HEK293 (cell line): Measurements from ENCODE around the gene CDCA7.

Experiments
- CTCF ChIA-PET: fragments of 350-600 bp; formaldehyde crosslinking; extraction: SDS; loops from one replicate; lab custom pipeline; 2021; ENCODE audit warnings: antibody characterized with exemption; lab: Yijun Ruan, JAX
- POLR2A ChIA-PET: fragments of 300-600 bp; formaldehyde crosslinking; extraction: SDS; loops from one replicate; lab custom pipeline; 2020; ENCODE audit warnings: antibody characterized with exemption, inconsistent platforms; lab: Yijun Ruan, JAX
- H3K27ac ChIP-seq: fragments of 200-500 bp; sonication (Bioruptor generic); 2 replicates; pipeline ENCODE4 v1.5.1; 2014; ENCODE audit warnings: low read depth, low read length, control low read depth, inconsistent platforms; ENCODE audit errors: extremely low read depth
- H3K36me3 ChIP-seq, 2 experiments: fragments of 200-500 bp in 1 of 2; sonication (Bioruptor generic) in 1 of 2; 1 replicate in 1 of 2; 2 replicates in 1 of 2; pipeline ENCODE4 v1.5.1; 2014 to 2017; ENCODE audit warnings: inconsistent platforms in 2 of 2, low read length in 2 of 2; ENCODE audit not compliant: control insufficient read depth in 2 of 2, insufficient read depth in 1 of 2
- H3K4me1 ChIP-seq: fragments of 200-500 bp; sonication (Bioruptor generic); 2 replicates; pipeline ENCODE4 v1.5.1; 2014; ENCODE audit warnings: mild to moderate bottlenecking, low read length, inconsistent platforms; ENCODE audit not compliant: control insufficient read depth, insufficient read depth
- H3K4me3 ChIP-seq: 2 replicates; pipeline ENCODE4 v1.5.1; 2011; ENCODE audit warnings: low read depth, mild to moderate bottlenecking, control low read depth, low read length, moderate library complexity
- H3K9me3 ChIP-seq: fragments of 200-500 bp; sonication (Bioruptor generic); 2 replicates; pipeline ENCODE4 v1.5.1; 2014; ENCODE audit warnings: low read depth, low read length, inconsistent platforms; ENCODE audit not compliant: control insufficient read depth, insufficient read depth
- GLIS1 ChIP-seq: fragments of 450-650 bp; formaldehyde crosslinking; IDR thresholded peaks from 2 replicates; pipeline ENCODE4 v1.5.1; 2016; ENCODE audit warnings: missing biosample characterization, missing genetic modification characterization
- KLF1 ChIP-seq: fragments of 450-650 bp; formaldehyde crosslinking; IDR thresholded peaks from 2 replicates; pipeline ENCODE4 v1.5.1; 2016; ENCODE audit warnings: missing biosample characterization, missing genetic modification characterization
- MZF1 ChIP-seq: fragments of 450-650 bp; formaldehyde crosslinking; IDR thresholded peaks from 2 replicates; pipeline ENCODE4 v1.5.1; 2017; ENCODE audit warnings: missing biosample characterization, missing genetic modification characterization, borderline replicate concordance
- SP2 ChIP-seq: fragments of 450-650 bp; formaldehyde crosslinking; IDR thresholded peaks from 2 replicates; pipeline ENCODE4 v1.5.1; 2016; ENCODE audit warnings: missing biosample characterization, missing genetic modification characterization
- WT1 ChIP-seq: fragments of 450-650 bp; formaldehyde crosslinking; IDR thresholded peaks from 2 replicates; pipeline ENCODE4 v1.5.1; 2016; ENCODE audit warnings: missing biosample characterization, missing genetic modification characterization
- ZBTB20 ChIP-seq: fragments of 450-650 bp; formaldehyde crosslinking; IDR thresholded peaks from 2 replicates; pipeline ENCODE4 v1.5.1; 2016; ENCODE audit warnings: missing biosample characterization, missing genetic modification characterization
- ZBTB7A ChIP-seq: fragments of 450-650 bp; formaldehyde crosslinking; IDR thresholded peaks from 2 replicates; pipeline ENCODE4 v1.5.1; 2016; ENCODE audit warnings: low read depth, missing biosample characterization, missing genetic modification characterization
- ZEB2 ChIP-seq: fragments of 450-650 bp; formaldehyde crosslinking; IDR thresholded peaks from 2 replicates; pipeline ENCODE4 v1.5.1; 2016; ENCODE audit warnings: missing biosample characterization, missing genetic modification characterization
- ZFP69B ChIP-seq: fragments of 450-650 bp; formaldehyde crosslinking; IDR thresholded peaks from 2 replicates; pipeline ENCODE4 v1.5.1; 2016; ENCODE audit warnings: missing biosample characterization, missing genetic modification characterization
- ZNF16 ChIP-seq: fragments of 450-650 bp; formaldehyde crosslinking; IDR thresholded peaks from 2 replicates; pipeline ENCODE4 v1.5.1; 2016; ENCODE audit warnings: low read depth, missing biosample characterization, missing genetic modification characterization
- ZNF211 ChIP-seq: fragments of 450-650 bp; formaldehyde crosslinking; IDR thresholded peaks from 2 replicates; pipeline ENCODE4 v1.5.1; 2016; ENCODE audit warnings: low read depth, missing biosample characterization, missing genetic modification characterization
- ZNF24 ChIP-seq: fragments of 450-650 bp; formaldehyde crosslinking; IDR thresholded peaks from 2 replicates; pipeline ENCODE4 v1.5.1; 2016; ENCODE audit warnings: missing biosample characterization, missing genetic modification characterization
- ZNF324 ChIP-seq: fragments of 450-650 bp; formaldehyde crosslinking; IDR thresholded peaks from 2 replicates; pipeline ENCODE4 v1.5.1; 2016; ENCODE audit warnings: missing biosample characterization, missing genetic modification characterization
- ZNF423 ChIP-seq: fragments of 450-650 bp; formaldehyde crosslinking; IDR thresholded peaks from 2 replicates; pipeline ENCODE4 v1.5.1; 2016; ENCODE audit warnings: missing biosample characterization, missing genetic modification characterization
- ZNF529 ChIP-seq: fragments of 450-650 bp; formaldehyde crosslinking; IDR thresholded peaks from 2 replicates; pipeline ENCODE4 v1.5.1; 2017; ENCODE audit warnings: missing genetic modification characterization, missing biosample characterization; ENCODE audit not compliant: insufficient replicate concordance
- ZNF558 ChIP-seq: fragments of 450-650 bp; formaldehyde crosslinking; IDR thresholded peaks from 2 replicates; pipeline ENCODE4 v1.5.1; 2016; ENCODE audit warnings: missing biosample characterization, missing genetic modification characterization
- ZNF621 ChIP-seq: fragments of 450-650 bp; formaldehyde crosslinking; IDR thresholded peaks from 2 replicates; pipeline ENCODE4 v1.5.1; 2017; ENCODE audit warnings: missing biosample characterization, missing genetic modification characterization
- TF ChIP-seq, protein P1 (sequence below): fragments of 450-650 bp; formaldehyde crosslinking; IDR thresholded peaks from 2 replicates; pipeline ENCODE4 v1.5.1; 2016; ENCODE audit warnings: missing biosample characterization, missing genetic modification characterization
- TF ChIP-seq, protein P2 (sequence below): fragments of 450-650 bp; formaldehyde crosslinking; IDR thresholded peaks from 2 replicates; pipeline ENCODE4 v1.5.1; 2016; ENCODE audit warnings: missing biosample characterization, missing genetic modification characterization
- TF ChIP-seq, protein P3 (sequence below): fragments of 450-650 bp; IDR thresholded peaks from 2 replicates; pipeline ENCODE4 v1.5.1; 2018; ENCODE audit warnings: missing biosample characterization, mild to moderate bottlenecking, missing genetic modification characterization
- TF ChIP-seq, protein P4 (sequence below): fragments of 450-650 bp; formaldehyde crosslinking; IDR thresholded peaks from 2 replicates; pipeline ENCODE4 v1.5.1; 2017; ENCODE audit warnings: missing biosample characterization, missing genetic modification characterization
- TF ChIP-seq, protein P5 (sequence below): fragments of 450-650 bp; formaldehyde crosslinking; IDR thresholded peaks from 2 replicates; pipeline ENCODE4 v1.5.1; 2016; ENCODE audit warnings: missing biosample characterization, missing genetic modification characterization, borderline replicate concordance

Gene CDCA7

DNA sequence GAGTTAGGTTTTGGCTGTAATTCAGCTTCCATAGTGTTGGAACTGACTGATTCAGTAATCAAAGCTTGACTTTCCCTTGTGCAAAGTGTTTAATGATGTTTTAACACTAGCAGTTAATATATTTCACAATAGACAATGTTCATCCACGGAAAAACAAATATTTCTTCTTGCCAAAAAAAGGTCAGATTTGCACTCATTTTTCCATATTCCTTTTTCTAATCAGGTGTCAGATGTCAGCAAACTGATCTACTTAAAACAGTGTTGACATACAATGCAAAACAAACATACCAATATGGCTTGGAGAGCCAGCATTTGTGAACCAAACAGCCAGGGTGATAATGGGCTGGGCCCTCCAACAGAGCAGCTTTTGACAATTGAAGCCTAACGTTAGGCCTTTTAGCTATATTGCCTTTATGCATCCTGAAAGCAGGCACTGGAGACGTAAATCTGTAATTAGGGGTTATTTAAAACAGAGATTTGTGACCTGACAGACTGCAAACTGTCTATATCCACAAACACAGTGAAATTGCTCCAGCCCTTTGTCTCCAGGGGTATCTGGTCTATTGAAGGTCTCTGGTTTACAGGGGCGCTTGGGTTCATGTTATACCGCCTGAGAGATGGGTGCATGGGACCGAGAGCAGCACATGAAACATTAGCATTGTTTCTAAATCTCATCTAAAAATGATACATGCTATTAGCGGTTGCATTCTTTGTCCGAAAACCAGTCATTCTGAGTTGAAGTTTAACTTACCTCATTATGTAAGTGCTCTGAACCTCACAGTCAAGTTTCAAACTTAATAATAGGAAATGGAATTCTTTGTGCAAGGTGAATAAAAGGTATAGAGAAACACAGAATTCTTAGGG, 7.1 kb upstream of the CDCA7 start (continued):
- TF ChIP-seq, protein P1, sequence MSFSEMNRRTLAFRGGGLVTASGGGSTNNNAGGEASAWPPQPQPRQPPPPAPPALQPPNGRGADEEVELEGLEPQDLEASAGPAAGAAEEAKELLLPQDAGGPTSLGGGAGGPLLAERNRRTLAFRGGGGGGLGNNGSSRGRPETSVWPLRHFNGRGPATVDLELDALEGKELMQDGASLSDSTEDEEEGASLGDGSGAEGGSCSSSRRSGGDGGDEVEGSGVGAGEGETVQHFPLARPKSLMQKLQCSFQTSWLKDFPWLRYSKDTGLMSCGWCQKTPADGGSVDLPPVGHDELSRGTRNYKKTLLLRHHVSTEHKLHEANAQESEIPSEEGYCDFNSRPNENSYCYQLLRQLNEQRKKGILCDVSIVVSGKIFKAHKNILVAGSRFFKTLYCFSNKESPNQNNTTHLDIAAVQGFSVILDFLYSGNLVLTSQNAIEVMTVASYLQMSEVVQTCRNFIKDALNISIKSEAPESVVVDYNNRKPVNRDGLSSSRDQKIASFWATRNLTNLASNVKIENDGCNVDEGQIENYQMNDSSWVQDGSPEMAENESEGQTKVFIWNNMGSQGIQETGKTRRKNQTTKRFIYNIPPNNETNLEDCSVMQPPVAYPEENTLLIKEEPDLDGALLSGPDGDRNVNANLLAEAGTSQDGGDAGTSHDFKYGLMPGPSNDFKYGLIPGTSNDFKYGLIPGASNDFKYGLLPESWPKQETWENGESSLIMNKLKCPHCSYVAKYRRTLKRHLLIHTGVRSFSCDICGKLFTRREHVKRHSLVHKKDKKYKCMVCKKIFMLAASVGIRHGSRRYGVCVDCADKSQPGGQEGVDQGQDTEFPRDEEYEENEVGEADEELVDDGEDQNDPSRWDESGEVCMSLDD: no peak
- no peak for TF ChIP-seq SP2 (tag by site-specific recombination)
- no peak for TF ChIP-seq ZNF211
- no peak for TF ChIP-seq KLF1 (tag by site-specific recombination)
- TF ChIP-seq ZNF529: no peak

DNA sequence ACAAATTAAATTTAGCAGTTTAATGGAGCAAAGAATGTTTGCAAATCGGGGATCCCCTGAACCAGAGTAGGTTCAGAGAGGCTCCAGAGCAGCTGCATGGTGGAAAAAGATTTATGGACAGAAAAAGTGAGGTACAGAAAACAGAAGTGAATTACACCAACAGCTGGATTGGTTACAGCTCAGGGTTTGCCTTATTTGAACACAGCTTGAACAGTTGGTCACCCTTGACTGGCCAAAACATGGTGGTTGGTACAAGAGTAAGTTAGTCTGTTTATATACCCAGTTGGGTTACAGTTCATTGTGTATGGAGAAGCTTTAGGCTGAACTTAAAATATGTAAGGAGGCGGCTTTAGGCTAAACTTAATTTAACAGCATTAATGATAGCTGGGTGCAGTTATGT, 5.4 kb upstream of the CDCA7 start:
- no peak overlapping the region for H3K4me3 ChIP-seq
- TF ChIP-seq WT1 (tag by site-specific recombination) (no peak), ZEB2 (tag by site-specific recombination) (no peak)
- TF ChIP-seq, protein P2, sequence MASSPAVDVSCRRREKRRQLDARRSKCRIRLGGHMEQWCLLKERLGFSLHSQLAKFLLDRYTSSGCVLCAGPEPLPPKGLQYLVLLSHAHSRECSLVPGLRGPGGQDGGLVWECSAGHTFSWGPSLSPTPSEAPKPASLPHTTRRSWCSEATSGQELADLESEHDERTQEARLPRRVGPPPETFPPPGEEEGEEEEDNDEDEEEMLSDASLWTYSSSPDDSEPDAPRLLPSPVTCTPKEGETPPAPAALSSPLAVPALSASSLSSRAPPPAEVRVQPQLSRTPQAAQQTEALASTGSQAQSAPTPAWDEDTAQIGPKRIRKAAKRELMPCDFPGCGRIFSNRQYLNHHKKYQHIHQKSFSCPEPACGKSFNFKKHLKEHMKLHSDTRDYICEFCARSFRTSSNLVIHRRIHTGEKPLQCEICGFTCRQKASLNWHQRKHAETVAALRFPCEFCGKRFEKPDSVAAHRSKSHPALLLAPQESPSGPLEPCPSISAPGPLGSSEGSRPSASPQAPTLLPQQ (tag by site-specific recombination): no peak
- ChIA-PET POLR2A (no interaction called here), CTCF (no interaction called here)
- H3K27ac ChIP-seq: no peak overlapping the region
- no peaks in the 10 kb centered on the region for H3K36me3 ChIP-seq
- peaks cover 3% of the 10 kb centered on the region for H3K4me1 ChIP-seq
- H3K9me3 ChIP-seq: no peaks in the 10 kb centered on the region

DNA sequence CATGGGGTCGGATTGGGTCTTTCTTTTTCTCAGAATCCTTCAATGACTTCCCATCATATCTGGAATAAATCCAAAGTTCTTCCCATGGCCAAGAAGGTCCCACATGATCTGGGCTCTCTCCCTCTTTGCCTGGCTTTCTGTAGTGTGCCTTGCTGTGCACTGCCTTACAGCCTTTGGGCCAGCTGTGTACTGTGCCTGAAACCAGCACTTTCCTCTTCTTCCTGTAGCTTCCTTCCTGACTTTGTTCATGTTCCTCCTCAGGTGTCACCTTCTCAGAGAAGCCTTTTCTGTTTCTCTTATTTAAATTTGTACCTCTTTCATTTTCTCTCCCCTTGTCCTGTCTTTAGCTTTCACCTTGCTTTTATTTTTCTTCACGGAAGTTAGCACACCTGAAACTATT, 4.3 kb upstream of the CDCA7 start:
- no peak overlapping the region for H3K27ac ChIP-seq
- TF ChIP-seq ZBTB7A (tag by site-specific recombination) (no peak), ZNF24 (no peak), ZNF16 (tag by site-specific recombination) (no peak), ZNF423 (tag by site-specific recombination) (no peak), GLIS1 (no peak), ZBTB20 (no peak), ZNF558 (tag by site-specific recombination) (no peak), MZF1 (tag by site-specific recombination) (no peak), ZNF324 (no peak), ZNF621 (tag by site-specific recombination) (no peak), ZFP69B (tag by site-specific recombination) (no peak)
- TF ChIP-seq, protein P3, sequence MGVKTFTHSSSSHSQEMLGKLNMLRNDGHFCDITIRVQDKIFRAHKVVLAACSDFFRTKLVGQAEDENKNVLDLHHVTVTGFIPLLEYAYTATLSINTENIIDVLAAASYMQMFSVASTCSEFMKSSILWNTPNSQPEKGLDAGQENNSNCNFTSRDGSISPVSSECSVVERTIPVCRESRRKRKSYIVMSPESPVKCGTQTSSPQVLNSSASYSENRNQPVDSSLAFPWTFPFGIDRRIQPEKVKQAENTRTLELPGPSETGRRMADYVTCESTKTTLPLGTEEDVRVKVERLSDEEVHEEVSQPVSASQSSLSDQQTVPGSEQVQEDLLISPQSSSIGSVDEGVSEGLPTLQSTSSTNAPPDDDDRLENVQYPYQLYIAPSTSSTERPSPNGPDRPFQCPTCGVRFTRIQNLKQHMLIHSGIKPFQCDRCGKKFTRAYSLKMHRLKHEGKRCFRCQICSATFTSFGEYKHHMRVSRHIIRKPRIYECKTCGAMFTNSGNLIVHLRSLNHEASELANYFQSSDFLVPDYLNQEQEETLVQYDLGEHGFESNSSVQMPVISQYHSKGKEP (tag by site-specific recombination): no peak
- TF ChIP-seq, protein P4, sequence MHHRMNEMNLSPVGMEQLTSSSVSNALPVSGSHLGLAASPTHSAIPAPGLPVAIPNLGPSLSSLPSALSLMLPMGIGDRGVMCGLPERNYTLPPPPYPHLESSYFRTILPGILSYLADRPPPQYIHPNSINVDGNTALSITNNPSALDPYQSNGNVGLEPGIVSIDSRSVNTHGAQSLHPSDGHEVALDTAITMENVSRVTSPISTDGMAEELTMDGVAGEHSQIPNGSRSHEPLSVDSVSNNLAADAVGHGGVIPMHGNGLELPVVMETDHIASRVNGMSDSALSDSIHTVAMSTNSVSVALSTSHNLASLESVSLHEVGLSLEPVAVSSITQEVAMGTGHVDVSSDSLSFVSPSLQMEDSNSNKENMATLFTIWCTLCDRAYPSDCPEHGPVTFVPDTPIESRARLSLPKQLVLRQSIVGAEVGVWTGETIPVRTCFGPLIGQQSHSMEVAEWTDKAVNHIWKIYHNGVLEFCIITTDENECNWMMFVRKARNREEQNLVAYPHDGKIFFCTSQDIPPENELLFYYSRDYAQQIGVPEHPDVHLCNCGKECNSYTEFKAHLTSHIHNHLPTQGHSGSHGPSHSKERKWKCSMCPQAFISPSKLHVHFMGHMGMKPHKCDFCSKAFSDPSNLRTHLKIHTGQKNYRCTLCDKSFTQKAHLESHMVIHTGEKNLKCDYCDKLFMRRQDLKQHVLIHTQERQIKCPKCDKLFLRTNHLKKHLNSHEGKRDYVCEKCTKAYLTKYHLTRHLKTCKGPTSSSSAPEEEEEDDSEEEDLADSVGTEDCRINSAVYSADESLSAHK (tag by site-specific recombination): no peak
- TF ChIP-seq, protein P5, sequence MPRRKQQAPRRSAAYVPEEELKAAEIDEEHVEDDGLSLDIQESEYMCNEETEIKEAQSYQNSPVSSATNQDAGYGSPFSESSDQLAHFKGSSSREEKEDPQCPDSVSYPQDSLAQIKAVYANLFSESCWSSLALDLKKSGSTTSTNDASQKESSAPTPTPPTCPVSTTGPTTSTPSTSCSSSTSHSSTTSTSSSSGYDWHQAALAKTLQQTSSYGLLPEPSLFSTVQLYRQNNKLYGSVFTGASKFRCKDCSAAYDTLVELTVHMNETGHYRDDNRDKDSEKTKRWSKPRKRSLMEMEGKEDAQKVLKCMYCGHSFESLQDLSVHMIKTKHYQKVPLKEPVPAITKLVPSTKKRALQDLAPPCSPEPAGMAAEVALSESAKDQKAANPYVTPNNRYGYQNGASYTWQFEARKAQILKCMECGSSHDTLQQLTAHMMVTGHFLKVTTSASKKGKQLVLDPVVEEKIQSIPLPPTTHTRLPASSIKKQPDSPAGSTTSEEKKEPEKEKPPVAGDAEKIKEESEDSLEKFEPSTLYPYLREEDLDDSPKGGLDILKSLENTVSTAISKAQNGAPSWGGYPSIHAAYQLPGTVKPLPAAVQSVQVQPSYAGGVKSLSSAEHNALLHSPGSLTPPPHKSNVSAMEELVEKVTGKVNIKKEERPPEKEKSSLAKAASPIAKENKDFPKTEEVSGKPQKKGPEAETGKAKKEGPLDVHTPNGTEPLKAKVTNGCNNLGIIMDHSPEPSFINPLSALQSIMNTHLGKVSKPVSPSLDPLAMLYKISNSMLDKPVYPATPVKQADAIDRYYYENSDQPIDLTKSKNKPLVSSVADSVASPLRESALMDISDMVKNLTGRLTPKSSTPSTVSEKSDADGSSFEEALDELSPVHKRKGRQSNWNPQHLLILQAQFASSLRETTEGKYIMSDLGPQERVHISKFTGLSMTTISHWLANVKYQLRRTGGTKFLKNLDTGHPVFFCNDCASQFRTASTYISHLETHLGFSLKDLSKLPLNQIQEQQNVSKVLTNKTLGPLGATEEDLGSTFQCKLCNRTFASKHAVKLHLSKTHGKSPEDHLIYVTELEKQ (tag by site-specific recombination): no peak
- ChIA-PET CTCF (interaction anchor here (0.5 to 0.7 kb wide), 3 partner anchors 30 to 1223 kb away, joined by 3 to 5 read pairs (median 3); no protein-coding TSS in a partner anchor), POLR2A (no interaction called here)
- no peak overlapping the region for H3K4me3 ChIP-seq
- H3K9me3 ChIP-seq: no peaks in the 10 kb centered on the region
- H3K36me3 ChIP-seq: no peaks in the 10 kb centered on the region
- H3K4me1 ChIP-seq: peaks cover 3% of the 10 kb centered on the region
